Left cardiac atrium (tissue), 4 donors: ENCODE results near the gene ACAD11. TPM values are rescaled to one million over a fixed set of nuclear protein-coding genes. Genes with fewer than 3 reads are reported as not detected.
"Not testable (repeated sequence)": the region's sequence is repeated elsewhere in the genome, so short reads cannot be mapped to it uniquely, and the experiment has no call there.

Source experiments
- ATAC-seq, 2 donors: fragments of 200-7000 bp; cut with Tn5 transposase; one replicate each; pipeline ENCODE4 v1.9.1; 2020; ENCODE audit warnings: mild to moderate bottlenecking in 2 of 2, moderate library complexity in 2 of 2
- DNase-seq: peaks from one replicate; pipeline ENCODE4 v3.0.0-alpha.2; 2020
- intact Hi-C, 2 donors: fragments of 100-400 bp; cut with DNase I; formaldehyde crosslinking; loops; one replicate each; pipeline versions ENCODE4 v1.14.1 to v1.15.1; 2022 to 2023
- total RNA-seq, 2 donors: library from RNA; stranded (reverse); fragmentation: NEBNext Ultra II Directional; extraction: Animal tissue kit (Norgen Biotek cat#: 25700); gene quantifications; one replicate each; pipeline ENCODE4 v1.2.1, GENCODE V29; 2021
- donor health status: DM: no; HTN: yes; CAD: no.
- donor health status: DM: no; HTN: yes; CAD: no; lungs with severe emphysema.
- donor health status: DM: yes; HTN: yes; CAD: no.
- donor health status: Dilated cardiomyopathy.

Gene ACAD11
- total RNA-seq, 2 donors from 2014 or later: 14.1 to 18.6 TPM

- ATAC-seq: no peak
- no peak for DNase-seq
- intact Hi-C loops: no loop called here
Measured at GRCh38 chr3:132616780-132617179, 42.8 kb downstream of the ACAD11 start.

GRCh38 chr3:132615881-132616280, 43.7 kb downstream of the ACAD11 start:
- DNase-seq (no peak), ATAC-seq (no peak)
- intact Hi-C loops: no loop called here

- DNase-seq, intact Hi-C loops, ATAC-seq: not testable (repeated sequence)
Measured at GRCh38 chr3:132615301-132615700, 44.3 kb downstream of the ACAD11 start.

- not testable (repeated sequence) for DNase-seq, ATAC-seq
- intact Hi-C loops: loop anchor here in 1 of 2 donors (5.0 kb wide), 1 partner anchor 34 kb away; no protein-coding TSS in a partner anchor
Measured at GRCh38 chr3:132606620-132607019, 53.0 kb downstream of the ACAD11 start.

- intact Hi-C loops: loop anchor here in 1 of 2 donors (5.0 kb wide), 1 partner anchor 34 kb away; no protein-coding TSS in a partner anchor
- ATAC-seq (peak in 1 of 2 donors; percentile 73), DNase-seq (no peak)
Measured at GRCh38 chr3:132606085-132606484, 53.5 kb downstream of the ACAD11 start.

- ATAC-seq (peak; percentile 44 to 63), DNase-seq (no peak)
- intact Hi-C loops: loop anchor here in 1 of 2 donors (5.0 kb wide), 1 partner anchor 33 kb away; no protein-coding TSS in a partner anchor
Measured at GRCh38 chr3:132605374-132605792, 54.2 kb downstream of the ACAD11 start.

GRCh38 chr3:132600614-132601013, 59.0 kb downstream of the ACAD11 start:
- DNase-seq, ATAC-seq, intact Hi-C loops: not testable (repeated sequence)

- ATAC-seq (no peak), DNase-seq (no peak)
- intact Hi-C loops: no loop called here
Measured at GRCh38 chr3:132598181-132598580, 61.4 kb downstream of the ACAD11 start.

- ATAC-seq (no peak), DNase-seq (no peak)
- intact Hi-C loops: no loop called here
Measured at GRCh38 chr3:132597660-132598059, 61.9 kb downstream of the ACAD11 start.

GRCh38 chr3:132596816-132597433, 62.7 kb downstream of the ACAD11 start, which contains the start of gene ACKR4:
Gene ACKR4, plus strand, starts transcription at chr3:132597270. Its CDS starts 3,128 bp downstream, at chr3:132600398.
- peak in 1 of 2 donors; percentile 57 for ATAC-seq
- intact Hi-C loops: no loop called here
- no peak for DNase-seq

- intact Hi-C loops: no loop called here
- ATAC-seq (no peak), DNase-seq (no peak)
Measured at GRCh38 chr3:132596326-132596725, 63.3 kb downstream of the ACAD11 start.

GRCh38 chr3:132595014-132595413, 64.6 kb downstream of the ACAD11 start:
- DNase-seq (no peak), ATAC-seq (peak; percentile 38 to 41)
- intact Hi-C loops: no loop called here

GRCh38 chr3:132594498-132594897, 65.1 kb downstream of the ACAD11 start:
- intact Hi-C loops: no loop called here
- DNase-seq (no peak), ATAC-seq (no peak)

GRCh38 chr3:132593947-132594323, 65.7 kb downstream of the ACAD11 start:
- intact Hi-C loops: no loop called here
- DNase-seq (no peak), ATAC-seq (peak in 1 of 2 donors; percentile 84)

GRCh38 chr3:132593241-132593946, 66.2 kb downstream of the ACAD11 start:
- DNase-seq (no peak), ATAC-seq (no peak)
- intact Hi-C loops: no loop called here

- no peak for ATAC-seq
- intact Hi-C loops: no loop called here
- DNase-seq: no peak
Measured at GRCh38 chr3:132592216-132592615, 67.4 kb downstream of the ACAD11 start.

- no peak for DNase-seq
- ATAC-seq: no peak
- intact Hi-C loops: no loop called here
Measured at GRCh38 chr3:132587401-132587800, 72.2 kb downstream of the ACAD11 start.

- DNase-seq (no peak), ATAC-seq (peak in 1 of 2 donors; percentile 28)
- intact Hi-C loops: loop anchor here in 1 of 2 donors (5.0 kb wide), 1 partner anchor 33 kb away; no protein-coding TSS in a partner anchor
Measured at GRCh38 chr3:132573797-132574211, 85.8 kb downstream of the ACAD11 start.

- intact Hi-C loops: loop anchor here in 1 of 2 donors (5.0 kb wide), 1 partner anchor 37 kb away; no protein-coding TSS in a partner anchor
- DNase-seq (no peak), ATAC-seq (no peak)
Measured at GRCh38 chr3:132570016-132570415, 89.6 kb downstream of the ACAD11 start.

GRCh38 chr3:132569580-132569979, 90.0 kb downstream of the ACAD11 start:
- DNase-seq (no peak), ATAC-seq (peak in 1 of 2 donors; percentile 62)
- intact Hi-C loops: no loop called here
